IPS DF 6.9 (cell line): ENCODE data around the gene ELMOD1.

Experiments
- DNase-seq: peaks from one replicate; pipeline ENCODE4 v3.0.0-alpha.2; 2013; ENCODE audit warnings: low read depth, low spot score
- H3K27ac ChIP-seq: one replicate; pipeline ENCODE4 v1.5.1; 2013; ENCODE audit warnings: low read length, control low read depth
- H3K27me3 ChIP-seq: 2 replicates; pipeline ENCODE4 v1.6.1; 2013; ENCODE audit warnings: mild to moderate bottlenecking, low read length; ENCODE audit not compliant: control insufficient read depth, insufficient read depth
- H3K36me3 ChIP-seq: 2 replicates; pipeline ENCODE4 v1.6.1; 2013; ENCODE audit warnings: low read length; ENCODE audit not compliant: control insufficient read depth, insufficient read depth
- H3K4me1 ChIP-seq: 2 replicates; pipeline ENCODE4 v1.6.1; 2013; ENCODE audit warnings: low read length; ENCODE audit not compliant: control insufficient read depth, insufficient read depth
- H3K4me3 ChIP-seq: 2 replicates; pipeline ENCODE4 v1.5.1; 2013; ENCODE audit warnings: mild to moderate bottlenecking, low read length
- H3K9me3 ChIP-seq: 2 replicates; pipeline ENCODE4 v1.6.1; 2013; ENCODE audit warnings: low read length, inconsistent platforms; ENCODE audit not compliant: control insufficient read depth, insufficient read depth
- WGBS: extraction: QIAGEN DNeasy Blood & Tissue Kit; methylation state at CpG from one replicate; pipeline ENCODE4 v1.1.7; 2013; ENCODE audit warnings: mixed read lengths, missing lambda C conversion rate; ENCODE audit not compliant: insufficient read length, insufficient coverage; 5-methylcytosine and 5-hydroxymethylcytosine counted together

Gene ELMOD1

GRCh38 chr11:107669191-107669740, 78.3 kb downstream of the ELMOD1 start:
- DNase-seq = no peak
- no CpG with 5 or more reads among the region's 11 CpGs for WGBS
- H3K27me3 ChIP-seq = no peaks in the 10 kb centered on the region

GRCh38 chr11:107669893-107670601, 79.1 kb downstream of the ELMOD1 start:
- Histone ChIP-seq H3K27me3 (no peaks in the 10 kb centered on the region), H3K27ac (no peak overlapping the region), H3K9me3 (no peaks in the 10 kb centered on the region), H3K4me3 (no peak overlapping the region), H3K4me1 (peaks cover 2% of the 10 kb centered on the region), H3K36me3 (no peaks in the 10 kb centered on the region)
- no peak for DNase-seq
- WGBS = no CpG with 5 or more reads among the region's 4 CpGs

More at GRCh38 chr11:107669191-107669740, 78.3 kb downstream of the ELMOD1 start:
- Histone ChIP-seq H3K4me1 (peaks cover 2% of the 10 kb centered on the region), H3K36me3 (no peaks in the 10 kb centered on the region), H3K9me3 (no peaks in the 10 kb centered on the region), H3K27ac (no peak overlapping the region), H3K4me3 (no peak overlapping the region)

- no peaks in the 10 kb centered on the region for H3K9me3 ChIP-seq
- no peak for DNase-seq
- H3K4me1 ChIP-seq = no peaks in the 10 kb centered on the region
- H3K4me3 ChIP-seq = no peak overlapping the region
- no peaks in the 10 kb centered on the region for H3K27me3 ChIP-seq
- no peaks in the 10 kb centered on the region for H3K36me3 ChIP-seq
- H3K27ac ChIP-seq = no peak overlapping the region
- WGBS = no CpG with 5 or more reads among the region's 2 CpGs
Measured at GRCh38 chr11:107675902-107676301, 85.0 kb downstream of the ELMOD1 start.

GRCh38 chr11:107676336-107677057, 85.5 kb downstream of the ELMOD1 start:
- no peak for DNase-seq
- no CpG with 5 or more reads among the region's 8 CpGs for WGBS

GRCh38 chr11:107677924-107678631, 87.1 kb downstream of the ELMOD1 start:
- no peak overlapping the region for H3K4me3 ChIP-seq
- H3K36me3 ChIP-seq = no peaks in the 10 kb centered on the region
- no peaks in the 10 kb centered on the region for H3K4me1 ChIP-seq
- no peak for DNase-seq
- no peaks in the 10 kb centered on the region for H3K27me3 ChIP-seq
- H3K27ac ChIP-seq = no peak overlapping the region
- no CpG with 5 or more reads among the region's 7 CpGs for WGBS
- no peaks in the 10 kb centered on the region for H3K9me3 ChIP-seq

More at GRCh38 chr11:107676336-107677057, 85.5 kb downstream of the ELMOD1 start:
- Histone ChIP-seq H3K36me3 (no peaks in the 10 kb centered on the region), H3K4me3 (no peak overlapping the region), H3K27me3 (no peaks in the 10 kb centered on the region), H3K9me3 (no peaks in the 10 kb centered on the region), H3K27ac (no peak overlapping the region), H3K4me1 (no peaks in the 10 kb centered on the region)

GRCh38 chr11:107678632-107678971, 87.7 kb downstream of the ELMOD1 start:
- H3K4me1 ChIP-seq = no peaks in the 10 kb centered on the region
- no peaks in the 10 kb centered on the region for H3K27me3 ChIP-seq
- H3K9me3 ChIP-seq = no peaks in the 10 kb centered on the region
- no peak for DNase-seq
- no peaks in the 10 kb centered on the region for H3K36me3 ChIP-seq
- no peak overlapping the region for H3K27ac ChIP-seq
- no peak overlapping the region for H3K4me3 ChIP-seq
- no CpG with 5 or more reads among the region's 6 CpGs for WGBS

- Histone ChIP-seq H3K4me1 (no peaks in the 10 kb centered on the region), H3K36me3 (no peaks in the 10 kb centered on the region), H3K9me3 (no peaks in the 10 kb centered on the region), H3K4me3 (no peak overlapping the region), H3K27ac (no peak overlapping the region), H3K27me3 (no peaks in the 10 kb centered on the region)
- no peak for DNase-seq
- WGBS = no CpG with 5 or more reads among the region's 4 CpGs
Measured at GRCh38 chr11:107679255-107680024, 88.5 kb downstream of the ELMOD1 start.

- no peak for DNase-seq
- no CpG with 5 or more reads among the region's 4 CpGs for WGBS
- H3K27ac ChIP-seq = no peak overlapping the region
Measured at GRCh38 chr11:107682171-107682570, 91.2 kb downstream of the ELMOD1 start.

GRCh38 chr11:107682572-107682971, 91.6 kb downstream of the ELMOD1 start:
- WGBS = no CpG with 5 or more reads among the region's 5 CpGs
- no peaks in the 10 kb centered on the region for H3K27me3 ChIP-seq

More at GRCh38 chr11:107682171-107682570, 91.2 kb downstream of the ELMOD1 start:
- Histone ChIP-seq H3K36me3 (no peaks in the 10 kb centered on the region), H3K4me1 (no peaks in the 10 kb centered on the region), H3K4me3 (no peak overlapping the region), H3K9me3 (no peaks in the 10 kb centered on the region), H3K27me3 (no peaks in the 10 kb centered on the region)

GRCh38 chr11:107683061-107683460, 92.1 kb downstream of the ELMOD1 start:
- no CpG with 5 or more reads among the region's 2 CpGs for WGBS

More at GRCh38 chr11:107682572-107682971, 91.6 kb downstream of the ELMOD1 start:
- no peak overlapping the region for H3K4me3 ChIP-seq
- no peaks in the 10 kb centered on the region for H3K36me3 ChIP-seq
- H3K4me1 ChIP-seq = no peaks in the 10 kb centered on the region
- DNase-seq = no peak
- no peaks in the 10 kb centered on the region for H3K9me3 ChIP-seq
- no peak overlapping the region for H3K27ac ChIP-seq

More at GRCh38 chr11:107683061-107683460, 92.1 kb downstream of the ELMOD1 start:
- Histone ChIP-seq H3K4me1 (no peaks in the 10 kb centered on the region), H3K9me3 (no peaks in the 10 kb centered on the region), H3K36me3 (no peaks in the 10 kb centered on the region), H3K27ac (no peak overlapping the region), H3K4me3 (no peak overlapping the region), H3K27me3 (no peaks in the 10 kb centered on the region)
- DNase-seq = no peak
